GM18858 (cell line): Measurements from ENCODE around the gene HSPA6.
"Not testable (repeated sequence)": the region's sequence is repeated elsewhere in the genome, so short reads cannot be mapped to it uniquely, and the experiment has no call there.

ENCODE experiments used
- ATAC-seq: cut with Tn5 transposase; IDR thresholded peaks from one replicate; pipeline ENCODE4 v1.9.1; 2021; ENCODE audit not compliant: unreplicated experiment

Gene HSPA6

GRCh38 chr1:161557506-161558450 is 33.4 kb downstream of the HSPA6 start:
- ATAC-seq = not testable (repeated sequence)

- ATAC-seq = not testable (repeated sequence)
These were observed 36.8 kb downstream of the HSPA6 start for GRCh38 chr1:161560960-161561715.

- ATAC-seq = not testable (repeated sequence)
These were observed 38.1 kb downstream of the HSPA6 start for GRCh38 chr1:161562441-161562840.

- ATAC-seq = not testable (repeated sequence)
These were observed 39.2 kb downstream of the HSPA6 start for GRCh38 chr1:161563522-161563921.

GRCh38 chr1:161566602-161566960 is 42.2 kb downstream of the HSPA6 start:
- not testable (repeated sequence) for ATAC-seq

- ATAC-seq = not testable (repeated sequence)
These were observed 47.4 kb downstream of the HSPA6 start for GRCh38 chr1:161571703-161572102.
